Cardiac muscle cell (in vitro differentiated cells and primary cell): Measurements from ENCODE around the gene EXOSC9. TPM values are rescaled to one million over a fixed set of nuclear protein-coding genes. Genes with fewer than 3 reads are reported as not detected.
A peak's percentile ranks its signal among the peaks of the same experiment; 100 is the strongest.

ENCODE experiments used
- DNase-seq, 2 donors: peaks; one replicate each; pipeline versions ENCODE4 v3.0.0 to v3.0.0-alpha.2; 2010 to 2017; ENCODE audit warnings: low read depth in 1 of 2, low spot score in 1 of 2
- H3K27ac ChIP-seq: fragments of 200-600 bp; sonication (generic); 2 replicates; pipeline ENCODE4 v1.5.1; 2016
- H3K27me3 ChIP-seq: fragments of 200-600 bp; sonication (generic); 2 replicates; pipeline ENCODE4 v1.6.0; 2016; ENCODE audit warnings: control low read depth
- H3K36me3 ChIP-seq: fragments of 200-600 bp; sonication (generic); 2 replicates; pipeline ENCODE4 v1.5.1; 2016; ENCODE audit warnings: control low read depth
- H3K4me1 ChIP-seq: fragments of 200-600 bp; sonication (generic); 2 replicates; pipeline ENCODE4 v1.8.1; 2017; ENCODE audit warnings: low read depth, mild to moderate bottlenecking, mixed run types
- H3K4me3 ChIP-seq: fragments of 200-600 bp; sonication (generic); 2 replicates; pipeline ENCODE4 v1.5.1; 2016; ENCODE audit warnings: mild to moderate bottlenecking
- H3K9me3 ChIP-seq: fragments of 200-600 bp; sonication (generic); 2 replicates; pipeline ENCODE4 v1.5.1; 2017; ENCODE audit warnings: low read depth, mild to moderate bottlenecking, control low read depth
- CTCF ChIP-seq: IDR thresholded peaks from 2 replicates; pipeline ENCODE4 v1.5.1; 2012; ENCODE audit warnings: low read depth, mild to moderate bottlenecking, low read length
- polyA plus RNA-seq: library from polyadenylated mRNA; unstranded; fragments of >200 nt; fragmentation: Nextera tagmentation; extraction: Ambion mirVana; gene quantifications from 2 replicates; pipeline ENCODE4 v1.2.1, GENCODE V29; 2016
- total RNA-seq: library from RNA; depleted of rRNA; stranded (reverse); fragments of >200 nt; gene quantifications from 2 replicates; pipeline ENCODE4 v1.2.3, GENCODE V29; 2016

Gene EXOSC9
- total and polyA plus RNA-seq, 2 experiments from 2014 or later, result 29.1 to 33.0 TPM

- DNase-seq, result no peak
- no peaks in the 10 kb centered on the region for H3K9me3 ChIP-seq
- peaks cover 22% of the 10 kb centered on the region for H3K36me3 ChIP-seq
- peak overlapping the region; percentile 92 for H3K4me3 ChIP-seq
- TF ChIP-seq CTCF, result no peak
- peak overlapping the region; percentile 74 for H3K27ac ChIP-seq
- H3K4me1 ChIP-seq, result peaks cover 9% of the 10 kb centered on the region
- no peaks in the 10 kb centered on the region for H3K27me3 ChIP-seq
Observed at GRCh38 chr4:121824171-121824527, 23.0 kb downstream of the EXOSC9 start.

GRCh38 chr4:121824950-121825349 is 23.8 kb downstream of the EXOSC9 start:
- Histone ChIP-seq H3K27me3 (no peaks in the 10 kb centered on the region), H3K4me3 (no peak overlapping the region), H3K36me3 (peaks cover 17% of the 10 kb centered on the region), H3K4me1 (peaks cover 9% of the 10 kb centered on the region), H3K27ac (no peak overlapping the region), H3K9me3 (no peaks in the 10 kb centered on the region)
- DNase-seq, result no peak
- no peak for TF ChIP-seq CTCF

- no peak overlapping the region for H3K27ac ChIP-seq
- TF ChIP-seq CTCF, result no peak
- H3K4me3 ChIP-seq, result no peak overlapping the region
- peak in 1 of 2 donors; percentile 11 for DNase-seq
- peaks cover 16% of the 10 kb centered on the region for H3K36me3 ChIP-seq
- no peaks in the 10 kb centered on the region for H3K9me3 ChIP-seq
- no peaks in the 10 kb centered on the region for H3K27me3 ChIP-seq
- H3K4me1 ChIP-seq, result peaks cover 1% of the 10 kb centered on the region
Observed at GRCh38 chr4:121827853-121828252, 26.7 kb downstream of the EXOSC9 start.

GRCh38 chr4:121829511-121829910 is 28.4 kb downstream of the EXOSC9 start:
- TF ChIP-seq CTCF, result no peak
- Histone ChIP-seq H3K27ac (no peak overlapping the region), H3K36me3 (peaks cover 22% of the 10 kb centered on the region), H3K9me3 (no peaks in the 10 kb centered on the region), H3K4me3 (no peak overlapping the region), H3K27me3 (no peaks in the 10 kb centered on the region), H3K4me1 (no peaks in the 10 kb centered on the region)
- no peak for DNase-seq

GRCh38 chr4:121838136-121838535 is 37.0 kb downstream of the EXOSC9 start:
- no peaks in the 10 kb centered on the region for H3K4me1 ChIP-seq
- no peak for TF ChIP-seq CTCF
- H3K4me3 ChIP-seq, result no peak overlapping the region
- no peaks in the 10 kb centered on the region for H3K27me3 ChIP-seq
- no peak for DNase-seq
- H3K36me3 ChIP-seq, result peaks cover 22% of the 10 kb centered on the region
- no peak overlapping the region for H3K27ac ChIP-seq
- no peaks in the 10 kb centered on the region for H3K9me3 ChIP-seq

GRCh38 chr4:121842862-121843261 is 41.7 kb downstream of the EXOSC9 start:
- DNase-seq, result no peak
- peaks cover 35% of the 10 kb centered on the region for H3K36me3 ChIP-seq
- H3K27ac ChIP-seq, result no peak overlapping the region
- H3K4me3 ChIP-seq, result no peak overlapping the region
- no peaks in the 10 kb centered on the region for H3K4me1 ChIP-seq
- H3K27me3 ChIP-seq, result no peaks in the 10 kb centered on the region
- no peak for TF ChIP-seq CTCF
- H3K9me3 ChIP-seq, result no peaks in the 10 kb centered on the region
